Glomerular visceral epithelial cell (primary cell): ENCODE measurements around the gene TOMM70.
"Not testable (repeated sequence)": the region's sequence is repeated elsewhere in the genome, so short reads cannot be mapped to it uniquely, and the experiment has no call there.

Experiments used
- DNase-seq: peaks from one replicate; pipeline ENCODE4 v3.0.0-alpha.2; 2016; ENCODE audit errors: extremely low spot score

TOMM70 gene

GRCh38 chr3:100400780-100401673, at the start of gene TOMM70, which contains the start of gene LNP1:
Gene TOMM70, minus strand, starts transcription at chr3:100401089. Its CDS starts 140 bp downstream, at chr3:100400949.
Gene LNP1, plus strand, starts transcription at chr3:100401539. Its CDS starts 28,191 bp downstream, at chr3:100429730.
- DNase-seq: peak; percentile 94

GRCh38 chr3:100449214-100449613, 48.3 kb upstream of the TOMM70 start:
- DNase-seq: no peak

- no peak for DNase-seq
Measured at GRCh38 chr3:100448079-100448478, 47.2 kb upstream of the TOMM70 start.

GRCh38 chr3:100447067-100447466, 46.2 kb upstream of the TOMM70 start:
- not testable (repeated sequence) for DNase-seq

GRCh38 chr3:100443690-100444089, 42.8 kb upstream of the TOMM70 start:
- no peak for DNase-seq

GRCh38 chr3:100440895-100441294, 40.0 kb upstream of the TOMM70 start:
- DNase-seq: no peak

GRCh38 chr3:100438623-100438974, 37.7 kb upstream of the TOMM70 start:
- DNase-seq: no peak

- no peak for DNase-seq
Measured at GRCh38 chr3:100437721-100438622, 37.1 kb upstream of the TOMM70 start.

- DNase-seq: no peak
Measured at GRCh38 chr3:100436951-100437350, 36.1 kb upstream of the TOMM70 start.

- DNase-seq: no peak
Measured at GRCh38 chr3:100429187-100429716, 28.4 kb upstream of the TOMM70 start.

GRCh38 chr3:100427699-100428098, 26.8 kb upstream of the TOMM70 start:
- DNase-seq: no peak

- DNase-seq: no peak
Measured at GRCh38 chr3:100426067-100426682, 25.3 kb upstream of the TOMM70 start.

- DNase-seq: no peak
Measured at GRCh38 chr3:100425316-100425715, 24.4 kb upstream of the TOMM70 start.

- no peak for DNase-seq
Measured at GRCh38 chr3:100424261-100424660, 23.4 kb upstream of the TOMM70 start.

- no peak for DNase-seq
Measured at GRCh38 chr3:100423611-100424010, 22.7 kb upstream of the TOMM70 start.

- DNase-seq: peak; percentile 13
Measured at GRCh38 chr3:100420885-100421284, 20.0 kb upstream of the TOMM70 start.

GRCh38 chr3:100419406-100419805, 18.5 kb upstream of the TOMM70 start:
- DNase-seq: no peak

- no peak for DNase-seq
Measured at GRCh38 chr3:100416863-100417262, 16.0 kb upstream of the TOMM70 start.

GRCh38 chr3:100416176-100416575, 15.3 kb upstream of the TOMM70 start:
- DNase-seq: no peak

- DNase-seq: no peak
Measured at GRCh38 chr3:100413613-100414012, 12.7 kb upstream of the TOMM70 start.

GRCh38 chr3:100412912-100413590, 12.2 kb upstream of the TOMM70 start:
- no peak for DNase-seq
